Mesenteric fat pad (tissue), 1 donor: ENCODE data around the gene HIF1A. TPM values are rescaled to one million over a fixed set of nuclear protein-coding genes. Genes with fewer than 3 reads are reported as not detected.
"Not testable (repeated sequence)": the region's sequence is repeated elsewhere in the genome, so short reads cannot be mapped to it uniquely, and the experiment has no call there.

Source experiments
- DNase-seq: peaks from one replicate; pipeline ENCODE4 v3.0.0-alpha.2; 2020; ENCODE audit warnings: low spot score
- total RNA-seq: library from RNA; stranded (reverse); fragmentation: NEBNext Ultra II Directional; extraction: Animal tissue kit (Norgen Biotek cat#: 25700); gene quantifications from one replicate; pipeline ENCODE4 v1.2.1, GENCODE V29; 2021
- donor health status: DM: yes; HTN: yes; CAD: no.

Gene HIF1A
- total RNA-seq, 1 donor from 2014 or later = 207 TPM

- not testable (repeated sequence) for DNase-seq
These were observed 12.5 kb downstream of the HIF1A start for GRCh38 chr14:61707774-61708173.

GRCh38 chr14:61708693-61709092 is 13.4 kb downstream of the HIF1A start:
- not testable (repeated sequence) for DNase-seq

- no peak for DNase-seq
These were observed 15.8 kb downstream of the HIF1A start for GRCh38 chr14:61710853-61711817.

- no peak for DNase-seq
These were observed 16.8 kb downstream of the HIF1A start for GRCh38 chr14:61712137-61712536.

- no peak for DNase-seq
These were observed 18.6 kb downstream of the HIF1A start for GRCh38 chr14:61713724-61714437.

- DNase-seq = no peak
These were observed 21.6 kb downstream of the HIF1A start for GRCh38 chr14:61716956-61717355.

GRCh38 chr14:61718039-61718438 is 22.7 kb downstream of the HIF1A start:
- DNase-seq = no peak

GRCh38 chr14:61719344-61720293 is 24.3 kb downstream of the HIF1A start:
- DNase-seq = no peak

- DNase-seq = no peak
These were observed 25.0 kb downstream of the HIF1A start for GRCh38 chr14:61720294-61720661.

GRCh38 chr14:61720741-61721140 is 25.4 kb downstream of the HIF1A start:
- no peak for DNase-seq

GRCh38 chr14:61724133-61724532 is 28.8 kb downstream of the HIF1A start:
- DNase-seq = no peak

GRCh38 chr14:61726778-61727658 is 31.7 kb downstream of the HIF1A start:
- no peak for DNase-seq

GRCh38 chr14:61730756-61731373 is 35.6 kb downstream of the HIF1A start:
- no peak for DNase-seq

GRCh38 chr14:61733972-61734371 is 38.7 kb downstream of the HIF1A start:
- DNase-seq = no peak

- no peak for DNase-seq
These were observed 41.4 kb downstream of the HIF1A start for GRCh38 chr14:61736751-61737150.

- DNase-seq = no peak
These were observed 42.6 kb downstream of the HIF1A start for GRCh38 chr14:61737915-61738314.

- DNase-seq = no peak
These were observed 43.8 kb downstream of the HIF1A start for GRCh38 chr14:61739133-61739532.

- DNase-seq = no peak
These were observed 47.1 kb downstream of the HIF1A start for GRCh38 chr14:61742371-61742770.

- DNase-seq = no peak
These were observed 48.9 kb downstream of the HIF1A start for GRCh38 chr14:61744238-61744637.

GRCh38 chr14:61746346-61746745 is 51.0 kb downstream of the HIF1A start:
- not testable (repeated sequence) for DNase-seq
